ENCODE results near the gene SMG7.

GRCh38 chr1:183546427-183546826, 74.1 kb downstream of the SMG7 start:
- TF ChIP-seq CTCF (IDR thresholded peaks at IDR 0.05) (no peak), POLR2AphosphoS5 (IDR thresholded peaks at IDR 0.05; ENCODE audit: low read depth, low read length) (no peak), TCF7L2 (IDR thresholded peaks at IDR 0.05; ENCODE audit: low read depth, low read length) (no peak)
